HepG2 (cell line): Measurements from ENCODE around the gene NINL. TPM values are rescaled to one million over a fixed set of nuclear protein-coding genes. Genes with fewer than 3 reads are reported as not detected.
A peak's percentile ranks its signal among the peaks of the same experiment; 100 is the strongest.

Experiments
- CCDC6 ChIP-seq: sonication (generic); formaldehyde crosslinking; IDR thresholded peaks from 2 replicates; pipeline ENCODE4 v1.8.1; 2022; ENCODE audit warnings: mild to moderate bottlenecking, missing genetic modification reagents, moderate library complexity
- ESRRA ChIP-seq: sonication (generic); formaldehyde crosslinking; IDR thresholded peaks from 2 replicates; pipeline ENCODE4 v1.5.1; 2020; ENCODE audit warnings: mild to moderate bottlenecking, low read depth, missing genetic modification reagents
- KLF13 ChIP-seq: sonication (generic); formaldehyde crosslinking; IDR thresholded peaks from 2 replicates; pipeline ENCODE4 v1.4.0; 2020; ENCODE audit warnings: mild to moderate bottlenecking, missing genetic modification reagents
- KLF9 ChIP-seq: IDR thresholded peaks from 2 replicates; pipeline ENCODE4 v1.6.1; 2016; ENCODE audit warnings: low read depth
- MTA3 ChIP-seq: sonication (generic); formaldehyde crosslinking; IDR thresholded peaks from 2 replicates; pipeline ENCODE4 v1.4.0; 2020; ENCODE audit warnings: missing genetic modification reagents
- SIN3A ChIP-seq: IDR thresholded peaks from 2 replicates; pipeline ENCODE4 v1.6.1; 2011; ENCODE audit warnings: low read depth, mild to moderate bottlenecking, control low read depth, low read length, borderline replicate concordance
- TRIM24 ChIP-seq: sonication (generic); formaldehyde crosslinking; IDR thresholded peaks from 2 replicates; pipeline ENCODE4 v1.8.0; 2022; ENCODE audit warnings: mild to moderate bottlenecking, missing genetic modification reagents
- XRCC5 ChIP-seq: fragments of 200-400 bp; formaldehyde crosslinking; optimal IDR thresholded peaks from 2 replicates; pipeline ENCODE3; 2017; ENCODE audit warnings: mild to moderate bottlenecking, low read length
- YEATS2 ChIP-seq: sonication (generic); formaldehyde crosslinking; IDR thresholded peaks from 2 replicates; pipeline ENCODE4 v1.4.0; 2020; ENCODE audit warnings: missing genetic modification reagents, borderline replicate concordance
- ZBTB7B ChIP-seq: sonication (generic); formaldehyde crosslinking; IDR thresholded peaks from 2 replicates; pipeline ENCODE4 v1.4.0; 2020; ENCODE audit warnings: missing genetic modification reagents
- ZNF670 ChIP-seq: sonication (generic); formaldehyde crosslinking; IDR thresholded peaks from 2 replicates; pipeline ENCODE4 v1.8.0; 2022; ENCODE audit warnings: mild to moderate bottlenecking, missing genetic modification reagents, borderline replicate concordance
- ZNF777 ChIP-seq: sonication (generic); formaldehyde crosslinking; IDR thresholded peaks from 2 replicates; pipeline ENCODE4 v1.4.0; 2020; ENCODE audit warnings: missing genetic modification reagents
- ZSCAN21 ChIP-seq: sonication (generic); formaldehyde crosslinking; IDR thresholded peaks from 2 replicates; pipeline ENCODE4 v1.8.0; 2022; ENCODE audit warnings: mild to moderate bottlenecking, missing genetic modification reagents, moderate library complexity, borderline replicate concordance
- polyA plus RNA-seq, 8 experiments: library from polyadenylated mRNA; depleted of rRNA in 3 of 8; stranded (reverse) in 7 of 8; unstranded in 1 of 8; fragments of >200 nt; fragmentation: Illumina TruSeq in 4 of 8; extraction: Trizol in 4 of 8; gene quantifications; 2 replicates each; pipeline versions ENCODE4 v1.2.1 to v1.2.3, GENCODE V29; 2011 to 2016; ENCODE audit warnings: low read depth in 4 of 8, missing spikeins in 1 of 8, mixed read lengths in 1 of 8; ENCODE audit not compliant: insufficient read depth in 1 of 8
- total RNA-seq, 5 experiments: library from RNA; depleted of rRNA; stranded (reverse); fragments of >200 nt; fragmentation: Illumina TruSeq; extraction: Trizol; gene quantifications; 2 replicates each; pipeline ENCODE4 v1.2.3, GENCODE V29; 2016; ENCODE audit warnings: low read depth in 1 of 5
- TF ChIP-seq, protein P1 (sequence below): sonication (generic); formaldehyde crosslinking; IDR thresholded peaks from 2 replicates; pipeline ENCODE4 v1.4.0; 2020; ENCODE audit warnings: mild to moderate bottlenecking, missing genetic modification reagents
- TF ChIP-seq, protein P2 (sequence below): sonication (generic); formaldehyde crosslinking; IDR thresholded peaks from 2 replicates; pipeline ENCODE4 v1.5.1; 2020; ENCODE audit warnings: mild to moderate bottlenecking, missing genetic modification reagents, borderline replicate concordance
- TF ChIP-seq, protein P3 (sequence below): sonication (generic); formaldehyde crosslinking; IDR thresholded peaks from 2 replicates; pipeline ENCODE4 v1.5.1; 2020; ENCODE audit warnings: missing genetic modification reagents, mild to moderate bottlenecking, borderline replicate concordance
- TF ChIP-seq, protein P4 (sequence below): sonication (generic); formaldehyde crosslinking; IDR thresholded peaks from 2 replicates; pipeline ENCODE4 v1.8.1; 2022; ENCODE audit warnings: low read depth, mild to moderate bottlenecking, missing genetic modification reagents
- TF ChIP-seq, protein P5 (sequence below): sonication (generic); formaldehyde crosslinking; IDR thresholded peaks from 2 replicates; pipeline ENCODE4 v1.5.1; 2020; ENCODE audit warnings: mild to moderate bottlenecking, moderate library complexity, missing genetic modification reagents

NINL gene
- total and polyA plus RNA-seq, 2 of the 13 experiments (the other 11 are each of a cell fraction or from before 2014, with no cell fraction given): 32.3 to 34.3 TPM

DNA sequence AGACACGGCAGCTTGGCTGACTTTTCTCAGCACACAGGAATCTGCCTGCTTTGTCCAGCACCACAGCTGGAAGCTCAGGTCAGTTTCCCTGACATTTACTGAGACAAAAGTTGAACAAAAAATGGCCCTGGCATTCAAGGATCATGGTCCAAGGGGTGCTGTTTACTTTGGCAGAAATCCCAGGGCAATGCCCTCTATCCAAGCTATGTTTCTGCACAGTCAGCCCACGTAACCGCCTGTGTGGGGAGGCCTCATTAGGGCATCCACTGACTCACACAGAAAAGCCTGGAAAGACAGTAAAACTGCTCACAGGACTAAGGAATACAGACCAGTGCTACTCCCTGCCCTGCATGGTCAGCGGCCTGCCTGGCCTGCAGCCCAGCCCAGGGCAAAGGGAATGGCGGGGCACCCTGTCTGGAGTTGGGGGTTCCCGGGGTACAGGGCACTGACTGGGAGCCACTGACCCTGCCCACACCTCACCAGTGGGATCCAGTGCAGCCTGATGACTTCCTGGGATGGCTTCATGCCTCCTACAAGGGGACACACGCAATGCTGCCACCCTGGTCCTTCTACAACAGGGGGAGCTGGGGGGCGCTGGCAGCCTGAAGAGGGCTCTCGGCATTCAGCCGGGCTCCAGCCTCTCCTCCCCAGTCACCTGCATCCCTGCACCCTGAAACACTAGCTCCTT, 77.1 kb downstream of the NINL start (continued):
- TF ChIP-seq ZSCAN21 (CRISPR knock-in tag): peak; percentile 90
- TF ChIP-seq KLF13: no peak
- peak; percentile 79 for TF ChIP-seq TRIM24 (CRISPR knock-in tag)
- TF ChIP-seq, protein P1, sequence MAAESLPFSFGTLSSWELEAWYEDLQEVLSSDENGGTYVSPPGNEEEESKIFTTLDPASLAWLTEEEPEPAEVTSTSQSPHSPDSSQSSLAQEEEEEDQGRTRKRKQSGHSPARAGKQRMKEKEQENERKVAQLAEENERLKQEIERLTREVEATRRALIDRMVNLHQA (CRISPR knock-in tag): peak; percentile 80; the same call in 1 of the 2 replicates
- TF ChIP-seq ZBTB7B (CRISPR knock-in tag): peak; percentile 96
- TF ChIP-seq, protein P2, sequence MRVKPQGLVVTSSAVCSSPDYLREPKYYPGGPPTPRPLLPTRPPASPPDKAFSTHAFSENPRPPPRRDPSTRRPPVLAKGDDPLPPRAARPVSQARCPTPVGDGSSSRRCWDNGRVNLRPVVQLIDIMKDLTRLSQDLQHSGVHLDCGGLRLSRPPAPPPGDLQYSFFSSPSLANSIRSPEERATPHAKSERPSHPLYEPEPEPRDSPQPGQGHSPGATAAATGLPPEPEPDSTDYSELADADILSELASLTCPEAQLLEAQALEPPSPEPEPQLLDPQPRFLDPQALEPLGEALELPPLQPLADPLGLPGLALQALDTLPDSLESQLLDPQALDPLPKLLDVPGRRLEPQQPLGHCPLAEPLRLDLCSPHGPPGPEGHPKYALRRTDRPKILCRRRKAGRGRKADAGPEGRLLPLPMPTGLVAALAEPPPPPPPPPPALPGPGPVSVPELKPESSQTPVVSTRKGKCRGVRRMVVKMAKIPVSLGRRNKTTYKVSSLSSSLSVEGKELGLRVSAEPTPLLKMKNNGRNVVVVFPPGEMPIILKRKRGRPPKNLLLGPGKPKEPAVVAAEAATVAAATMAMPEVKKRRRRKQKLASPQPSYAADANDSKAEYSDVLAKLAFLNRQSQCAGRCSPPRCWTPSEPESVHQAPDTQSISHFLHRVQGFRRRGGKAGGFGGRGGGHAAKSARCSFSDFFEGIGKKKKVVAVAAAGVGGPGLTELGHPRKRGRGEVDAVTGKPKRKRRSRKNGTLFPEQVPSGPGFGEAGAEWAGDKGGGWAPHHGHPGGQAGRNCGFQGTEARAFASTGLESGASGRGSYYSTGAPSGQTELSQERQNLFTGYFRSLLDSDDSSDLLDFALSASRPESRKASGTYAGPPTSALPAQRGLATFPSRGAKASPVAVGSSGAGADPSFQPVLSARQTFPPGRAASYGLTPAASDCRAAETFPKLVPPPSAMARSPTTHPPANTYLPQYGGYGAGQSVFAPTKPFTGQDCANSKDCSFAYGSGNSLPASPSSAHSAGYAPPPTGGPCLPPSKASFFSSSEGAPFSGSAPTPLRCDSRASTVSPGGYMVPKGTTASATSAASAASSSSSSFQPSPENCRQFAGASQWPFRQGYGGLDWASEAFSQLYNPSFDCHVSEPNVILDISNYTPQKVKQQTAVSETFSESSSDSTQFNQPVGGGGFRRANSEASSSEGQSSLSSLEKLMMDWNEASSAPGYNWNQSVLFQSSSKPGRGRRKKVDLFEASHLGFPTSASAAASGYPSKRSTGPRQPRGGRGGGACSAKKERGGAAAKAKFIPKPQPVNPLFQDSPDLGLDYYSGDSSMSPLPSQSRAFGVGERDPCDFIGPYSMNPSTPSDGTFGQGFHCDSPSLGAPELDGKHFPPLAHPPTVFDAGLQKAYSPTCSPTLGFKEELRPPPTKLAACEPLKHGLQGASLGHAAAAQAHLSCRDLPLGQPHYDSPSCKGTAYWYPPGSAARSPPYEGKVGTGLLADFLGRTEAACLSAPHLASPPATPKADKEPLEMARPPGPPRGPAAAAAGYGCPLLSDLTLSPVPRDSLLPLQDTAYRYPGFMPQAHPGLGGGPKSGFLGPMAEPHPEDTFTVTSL (CRISPR knock-in tag): peak; percentile 100
- TF ChIP-seq XRCC5: peak; percentile 98
- no peak for TF ChIP-seq MTA3 (CRISPR knock-in tag)
- peak; percentile 88; the same call in 1 of the 2 replicates for TF ChIP-seq SIN3A
- peak; percentile 97 for TF ChIP-seq ESRRA (CRISPR knock-in tag)
- peak; percentile 60 for TF ChIP-seq ZNF777 (CRISPR knock-in tag)
- peak; percentile 97 for TF ChIP-seq CCDC6 (CRISPR knock-in tag)
- TF ChIP-seq YEATS2: peak; percentile 82
- TF ChIP-seq, protein P3, sequence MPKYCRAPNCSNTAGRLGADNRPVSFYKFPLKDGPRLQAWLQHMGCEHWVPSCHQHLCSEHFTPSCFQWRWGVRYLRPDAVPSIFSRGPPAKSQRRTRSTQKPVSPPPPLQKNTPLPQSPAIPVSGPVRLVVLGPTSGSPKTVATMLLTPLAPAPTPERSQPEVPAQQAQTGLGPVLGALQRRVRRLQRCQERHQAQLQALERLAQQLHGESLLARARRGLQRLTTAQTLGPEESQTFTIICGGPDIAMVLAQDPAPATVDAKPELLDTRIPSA (CRISPR knock-in tag): no peak
- TF ChIP-seq, protein P4, sequence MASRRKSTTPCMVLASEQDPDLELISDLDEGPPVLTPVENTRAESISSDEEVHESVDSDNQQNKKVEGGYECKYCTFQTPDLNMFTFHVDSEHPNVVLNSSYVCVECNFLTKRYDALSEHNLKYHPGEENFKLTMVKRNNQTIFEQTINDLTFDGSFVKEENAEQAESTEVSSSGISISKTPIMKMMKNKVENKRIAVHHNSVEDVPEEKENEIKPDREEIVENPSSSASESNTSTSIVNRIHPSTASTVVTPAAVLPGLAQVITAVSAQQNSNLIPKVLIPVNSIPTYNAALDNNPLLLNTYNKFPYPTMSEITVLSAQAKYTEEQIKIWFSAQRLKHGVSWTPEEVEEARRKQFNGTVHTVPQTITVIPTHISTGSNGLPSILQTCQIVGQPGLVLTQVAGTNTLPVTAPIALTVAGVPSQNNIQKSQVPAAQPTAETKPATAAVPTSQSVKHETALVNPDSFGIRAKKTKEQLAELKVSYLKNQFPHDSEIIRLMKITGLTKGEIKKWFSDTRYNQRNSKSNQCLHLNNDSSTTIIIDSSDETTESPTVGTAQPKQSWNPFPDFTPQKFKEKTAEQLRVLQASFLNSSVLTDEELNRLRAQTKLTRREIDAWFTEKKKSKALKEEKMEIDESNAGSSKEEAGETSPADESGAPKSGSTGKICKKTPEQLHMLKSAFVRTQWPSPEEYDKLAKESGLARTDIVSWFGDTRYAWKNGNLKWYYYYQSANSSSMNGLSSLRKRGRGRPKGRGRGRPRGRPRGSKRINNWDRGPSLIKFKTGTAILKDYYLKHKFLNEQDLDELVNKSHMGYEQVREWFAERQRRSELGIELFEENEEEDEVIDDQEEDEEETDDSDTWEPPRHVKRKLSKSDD (CRISPR knock-in tag): peak; percentile 90
- peak; percentile 97; the same call in 1 of the 2 replicates for TF ChIP-seq ZNF670 (CRISPR knock-in tag)
- TF ChIP-seq, protein P5, sequence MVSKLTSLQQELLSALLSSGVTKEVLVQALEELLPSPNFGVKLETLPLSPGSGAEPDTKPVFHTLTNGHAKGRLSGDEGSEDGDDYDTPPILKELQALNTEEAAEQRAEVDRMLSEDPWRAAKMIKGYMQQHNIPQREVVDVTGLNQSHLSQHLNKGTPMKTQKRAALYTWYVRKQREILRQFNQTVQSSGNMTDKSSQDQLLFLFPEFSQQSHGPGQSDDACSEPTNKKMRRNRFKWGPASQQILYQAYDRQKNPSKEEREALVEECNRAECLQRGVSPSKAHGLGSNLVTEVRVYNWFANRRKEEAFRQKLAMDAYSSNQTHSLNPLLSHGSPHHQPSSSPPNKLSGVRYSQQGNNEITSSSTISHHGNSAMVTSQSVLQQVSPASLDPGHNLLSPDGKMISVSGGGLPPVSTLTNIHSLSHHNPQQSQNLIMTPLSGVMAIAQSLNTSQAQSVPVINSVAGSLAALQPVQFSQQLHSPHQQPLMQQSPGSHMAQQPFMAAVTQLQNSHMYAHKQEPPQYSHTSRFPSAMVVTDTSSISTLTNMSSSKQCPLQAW (CRISPR knock-in tag): peak; percentile 98
- TF ChIP-seq KLF9 (CRISPR knock-in tag): peak; percentile 79; the same call in 1 of the 2 replicates
